ENCODE data around the gene ARHGEF25. TPM values are rescaled to one million over a fixed set of nuclear protein-coding genes. Genes with fewer than 3 reads are reported as not detected.

Gene ARHGEF25
- polyA plus RNA-seq, 2 of the 4 experiments (the other 2 are of a cell fraction) = 9.3 to 13.8 TPM

GRCh38 chr12:57603815-57604453 is 7.3 kb upstream of the ARHGEF25 start:
- no peak for FAIRE-seq
- 86% methylated on average over 6 of the region's 6 CpGs for WGBS (ENCODE audit: missing lambda C conversion rate)
- Histone ChIP-seq H3K4me2 (peak overlapping the region; percentile 100), H3K4me3 (peak overlapping the region; percentile 90), H3K9me3 (no peaks in the 10 kb centered on the region), H3K4me1 (peaks cover 13% of the 10 kb centered on the region; the same call in 2 of the 3 replicates), H3K27ac (peak overlapping the region; percentile 94 to 97)
- ChIA-PET POLR2A (interaction anchor here (0.7 kb wide), 1 partner anchor 12 kb away, joined by 3 read pairs; no protein-coding TSS in a partner anchor), CTCF (interaction anchor here (0.9 to 20.9 kb wide), 4 partner anchors 10 to 27 kb away, joined by 3 to 336 read pairs (median 6); partner anchors contain the start of gene PIP4K2C)
- no peak for ATAC-seq
- no peak for DNase-seq (ENCODE audit: low read depth in 1 of 2, low spot score in 1 of 2)
- no peak for TF ChIP-seq BCL3 (IDR thresholded peaks at IDR 0.05)
- no peak for TF ChIP-seq RCOR1 (IDR thresholded peaks at IDR 0.05; ENCODE audit: low read depth, low read length)
- TF ChIP-seq FOSL2 (IDR thresholded peaks at IDR 0.05) = no peak
- TF ChIP-seq FOSL2 (CRISPR knock-in tag; IDR thresholded peaks at IDR 0.05) = no peak
- TF ChIP-seq PBX3 (IDR thresholded peaks at IDR 0.05) = no peak
- no peak for TF ChIP-seq ESRRA (IDR thresholded peaks at IDR 0.05; ENCODE audit: borderline replicate concordance, low read length)
- no peak for TF ChIP-seq HDAC2 (IDR thresholded peaks at IDR 0.05)
- TF ChIP-seq TFCP2L1 (CRISPR knock-in tag; IDR thresholded peaks at IDR 0.05) = no peak
- TF ChIP-seq KDM1A (IDR thresholded peaks at IDR 0.05; ENCODE audit: low read depth) = no peak

GRCh38 chr12:57604454-57604991 is 6.7 kb upstream of the ARHGEF25 start, which contains the start of gene DTX3:
Gene DTX3, plus strand, starts transcription at chr12:57604824. Its CDS starts 1,694 bp downstream, at chr12:57606518.
- no peak for FAIRE-seq
- POLR2A ChIA-PET = no interaction called here
- H3K4me3 ChIP-seq = peak within 1 kb of the TSS; percentile 90

More at GRCh38 chr12:57604454-57604991, 6.7 kb upstream of the ARHGEF25 start, which contains the start of gene DTX3:
- Histone ChIP-seq H3K27ac (peak within 1 kb of the TSS; percentile 94 to 97), H3K4me1 (peaks cover 13% of the 10 kb centered on the region; the same call in 2 of the 3 replicates), H3K9me3 (no peaks in the 10 kb centered on the region), H3K4me2 (peak within 1 kb of the TSS; percentile 100)
- DNase-seq (ENCODE audit: low read depth in 1 of 2, low spot score in 1 of 2) = peak in 1 of 2 experiments; percentile 57
- peak; percentile 44 to 66; a peak in 4 of 6 replicates for ATAC-seq
- WGBS (ENCODE audit: missing lambda C conversion rate) = 35% methylated on average over 18 of the region's 36 CpGs
- TF ChIP-seq KDM1A (IDR thresholded peaks at IDR 0.05; ENCODE audit: low read depth) (no peak), HOXB13 (CRISPR knock-in tag; IDR thresholded peaks at IDR 0.05; ENCODE audit: low read depth) (0 out of 2 replicates have a peak, but pooled peaks have one; percentile 53), USF2 (IDR thresholded peaks at IDR 0.05) (peak; percentile 65), BCL3 (IDR thresholded peaks at IDR 0.05) (peak; percentile 35; the same call in 1 of the 3 replicates)
- CTCF ChIA-PET = interaction anchor here (1.1 to 20.9 kb wide), 4 partner anchors 9 to 122 kb away, joined by 3 to 336 read pairs (median 8); partner anchors contain the start of gene PIP4K2C

All from A549 (cell line).